HepG2 (cell line): Measurements from ENCODE around the gene ZNF83. TPM values are rescaled to one million over a fixed set of nuclear protein-coding genes. Genes with fewer than 3 reads are reported as not detected.

Experiments used
- ATAC-seq: fragments of 200-7000 bp; cut with Tn5 transposase; 3 replicates; pipeline ENCODE4 v1.9.1; 2020; ENCODE audit warnings: mild to moderate bottlenecking, moderate library complexity
- BruUV-seq: library from RNA; stranded (reverse); fragments of 400-500 nt; replicated peaks from 2 replicates; lab custom pipeline; 2021; lab: Mats Ljungman, UMichigan
- CTCF ChIA-PET: fragments of 300-600 bp; formaldehyde crosslinking; extraction: SDS; loops from one replicate; lab custom pipeline; 2021; ENCODE audit warnings: low total read pairs, inconsistent platforms, low intra/inter-chr PET ratio; lab: Yijun Ruan, JAX
- POLR2A ChIA-PET: fragments of 350-600 bp; sonication (Branson Sonifier 250); formaldehyde crosslinking; loops from one replicate; lab custom pipeline; 2020; ENCODE audit warnings: antibody characterized with exemption, inconsistent platforms; lab: Yijun Ruan, JAX
- DNase-seq: peaks from one replicate; pipeline ENCODE4 v3.0.0-alpha.2; 2015; ENCODE audit warnings: low spot score
- FAIRE-seq: peaks from 3 replicates; lab custom pipeline; 2011; peaks lifted over from hg19 to GRCh38; lab: Jason Lieb, UNC
- H2AFZ ChIP-seq: one replicate; pipeline ENCODE4 v1.6.1; 2011; ENCODE audit warnings: low read length, inconsistent platforms
- H3K27ac ChIP-seq: fragments of 300-600 bp; 3 replicates; pipeline ENCODE4 v1.8.0; 2011; ENCODE audit warnings: mixed run types, mild to moderate bottlenecking, mixed read lengths, low read length, inconsistent platforms; ENCODE audit not compliant: insufficient read depth; ENCODE audit errors: extremely low read length
- H3K27me3 ChIP-seq, 2 experiments: fragments of 200-600 bp in 1 of 2; 2 replicates in 1 of 2; 3 replicates in 1 of 2; pipeline versions ENCODE4 v1.6.0 to v1.8.0; 2011; ENCODE audit warnings: low read length in 2 of 2, mild to moderate bottlenecking in 2 of 2, moderate library complexity in 2 of 2, inconsistent platforms in 1 of 2; ENCODE audit not compliant: insufficient read depth in 2 of 2, control insufficient read depth in 1 of 2
- H3K36me3 ChIP-seq, 2 experiments: fragments of 200-600 bp in 1 of 2; replicated peaks in 1 of 2; 2 replicates in 1 of 2; 3 replicates in 1 of 2; pipeline versions ENCODE4 v1.5.1 to v1.8.0; 2011; ENCODE audit warnings: low read length in 2 of 2, inconsistent platforms in 1 of 2; ENCODE audit not compliant: insufficient read depth in 2 of 2, control insufficient read depth in 1 of 2
- H3K4me1 ChIP-seq: 2 replicates; pipeline ENCODE4 v1.5.1; 2012; ENCODE audit warnings: low read length, inconsistent platforms; ENCODE audit not compliant: insufficient read depth
- H3K4me2 ChIP-seq: 2 replicates; pipeline ENCODE4 v1.6.0; 2011; ENCODE audit warnings: low read depth, low read length, inconsistent platforms
- H3K4me3 ChIP-seq, 3 experiments: fragments of 200-600 bp in 1 of 3; sonication (generic), shearing (Covaris generic) in 1 of 3; replicated peaks in 1 of 3; 2 replicates each; pipeline ENCODE4 v1.5.1; 2011 to 2016; ENCODE audit warnings: low read length in 3 of 3, inconsistent platforms in 2 of 3, low read depth in 2 of 3, mild to moderate bottlenecking in 2 of 3, control low read depth in 1 of 3, mixed read lengths in 1 of 3; ENCODE audit not compliant: insufficient read depth in 1 of 3
- H3K79me2 ChIP-seq: one replicate; pipeline ENCODE4 v1.6.1; 2011; ENCODE audit warnings: low read length, inconsistent platforms; ENCODE audit not compliant: insufficient read depth
- H3K9ac ChIP-seq: 2 replicates; pipeline ENCODE4 v1.6.0; 2011; ENCODE audit warnings: mild to moderate bottlenecking, low read depth, low read length, inconsistent platforms; ENCODE audit not compliant: insufficient read depth
- H3K9me3 ChIP-seq: 2 replicates; pipeline ENCODE4 v1.5.1; 2012; ENCODE audit warnings: mild to moderate bottlenecking, low read length
- H4K20me1 ChIP-seq: 2 replicates; pipeline ENCODE4 v1.6.0; 2011; ENCODE audit warnings: inconsistent platforms, mild to moderate bottlenecking, low read length, moderate library complexity; ENCODE audit not compliant: insufficient read depth
- CEBPG ChIP-seq: IDR thresholded peaks from 2 replicates; pipeline ENCODE4 v1.6.1; 2016
- FUBP1 ChIP-seq: sonication (generic); formaldehyde crosslinking; IDR thresholded peaks from 2 replicates; pipeline ENCODE4 v1.5.1; 2020; ENCODE audit warnings: missing genetic modification reagents, mild to moderate bottlenecking, borderline replicate concordance
- KLF11 ChIP-seq: IDR thresholded peaks from 2 replicates; pipeline ENCODE4 v1.6.1; 2016; ENCODE audit warnings: missing compliant biosample characterization
- NFAT5 ChIP-seq: sonication (generic); formaldehyde crosslinking; IDR thresholded peaks from 2 replicates; pipeline ENCODE4 v1.4.0; 2020; ENCODE audit warnings: missing genetic modification reagents
- STAG1 ChIP-seq: sonication (generic); formaldehyde crosslinking; IDR thresholded peaks from 2 replicates; pipeline ENCODE4 v1.4.0; 2020; ENCODE audit warnings: missing genetic modification reagents
- TGIF2 ChIP-seq: IDR thresholded peaks from 2 replicates; pipeline ENCODE4 v1.6.1; 2016; ENCODE audit warnings: control low read depth, missing compliant biosample characterization
- ZBTB10 ChIP-seq: sonication (generic); formaldehyde crosslinking; IDR thresholded peaks from 2 replicates; pipeline ENCODE4 v1.4.0; 2020; ENCODE audit warnings: missing genetic modification reagents, borderline replicate concordance
- ZNF563 ChIP-seq: sonication (generic); formaldehyde crosslinking; IDR thresholded peaks from 2 replicates; pipeline ENCODE4 v1.8.0; 2022; ENCODE audit warnings: mild to moderate bottlenecking, moderate library complexity, missing genetic modification reagents
- ZNF83 ChIP-seq: sonication (generic); formaldehyde crosslinking; IDR thresholded peaks from 2 replicates; pipeline ENCODE4 v1.4.0; 2020; ENCODE audit warnings: missing genetic modification reagents, mild to moderate bottlenecking, borderline replicate concordance
- ZNF841 ChIP-seq: sonication (generic); formaldehyde crosslinking; IDR thresholded peaks from 2 replicates; pipeline ENCODE4 v1.8.1; 2023; ENCODE audit warnings: missing genetic modification reagents, borderline replicate concordance
- WGBS: methylation state at CpG from one replicate; pipeline ENCODE4 v1.1.6; 2017; ENCODE audit warnings: low lambda C conversion rate; 5-methylcytosine and 5-hydroxymethylcytosine counted together
- in situ Hi-C: cut with HindIII; loops from 2 replicates; pipeline ENCODE4 v1.10.0; 2017; ENCODE audit warnings: low pct_unique_long_range_greater_than_20kb; ENCODE audit not compliant: extremely low pct_ligation_motif_present
- intact Hi-C: fragments of 100-400 bp; cut with micrococcal nuclease; formaldehyde crosslinking; loops from one replicate; pipeline ENCODE4 v1.10.0; 2022; ENCODE audit not compliant: unreplicated experiment
- polyA plus RNA-seq, 8 experiments: library from polyadenylated mRNA; depleted of rRNA in 3 of 8; stranded (reverse) in 7 of 8; unstranded in 1 of 8; fragments of >200 nt; fragmentation: Illumina TruSeq in 4 of 8; extraction: Trizol in 4 of 8; gene quantifications; 2 replicates each; pipeline versions ENCODE4 v1.2.1 to v1.2.3, GENCODE V29; 2011 to 2016; ENCODE audit warnings: low read depth in 4 of 8, missing spikeins in 1 of 8, mixed read lengths in 1 of 8; ENCODE audit not compliant: insufficient read depth in 1 of 8
- total RNA-seq, 5 experiments: library from RNA; depleted of rRNA; stranded (reverse); fragments of >200 nt; fragmentation: Illumina TruSeq; extraction: Trizol; gene quantifications; 2 replicates each; pipeline ENCODE4 v1.2.3, GENCODE V29; 2016; ENCODE audit warnings: low read depth in 1 of 5

The ZNF83 gene
- total and polyA plus RNA-seq, 2 of the 13 experiments (the other 11 are each of a cell fraction or from before 2014, with no cell fraction given), result 20.4 to 44.5 TPM

GRCh38 chr19:52626915-52627314, 11.2 kb downstream of the ZNF83 start (continued):
- TF ChIP-seq ZBTB10 (CRISPR knock-in tag) (no peak), KLF11 (CRISPR knock-in tag) (no peak), ZNF83 (CRISPR knock-in tag) (no peak), TGIF2 (no peak)

GRCh38 chr19:52622261-52622660, 15.9 kb downstream of the ZNF83 start:
- no peak for DNase-seq
- 60% methylated on average over 2 of the region's 2 CpGs for WGBS
- Histone ChIP-seq H3K9ac (no peak overlapping the region), H3K79me2 (no peaks in the 10 kb centered on the region), H3K27me3 (no peaks in the 10 kb centered on the region), H3K4me3 (no peak overlapping the region), H3K27ac (no peak overlapping the region), H3K36me3 (peaks cover under 1 to 18% of the 10 kb centered on the region in 2 experiments; a peak in 3 of 5 replicates), H2AFZ (no peak overlapping the region), H4K20me1 (no peaks in the 10 kb centered on the region), H3K4me2 (no peak overlapping the region), H3K4me1 (no peaks in the 10 kb centered on the region), H3K9me3 (peaks cover 8% of the 10 kb centered on the region)
- CTCF ChIA-PET, result no interaction called here
- intact Hi-C loops (no loop called here), in situ Hi-C loops (no loop called here)
- no TSS peak for BruUV-seq
- no peak for ATAC-seq
- POLR2A ChIA-PET, result no interaction called here
- no peak for FAIRE-seq
- TF ChIP-seq ZNF841 (CRISPR knock-in tag) (no peak), CEBPG (CRISPR knock-in tag) (no peak), NFAT5 (no peak), STAG1 (CRISPR knock-in tag) (peak; percentile 42), ZNF563 (CRISPR knock-in tag) (no peak), FUBP1 (CRISPR knock-in tag) (no peak)
